Endothelial cell of umbilical vein (primary cell): Measurements from ENCODE around the gene SQSTM1. TPM values are rescaled to one million over a fixed set of nuclear protein-coding genes. Genes with fewer than 3 reads are reported as not detected.

Experiments
- BruUV-seq: library from RNA; stranded (reverse); fragments of 400-500 nt; replicated peaks from 2 replicates; lab custom pipeline; 2021; lab: Mats Ljungman, UMichigan
- CTCF ChIA-PET: fragments of 300-600, 350-600 bp; sonication (Branson Sonifier 250); formaldehyde crosslinking; loops from one replicate; lab custom pipeline; 2021; ENCODE audit warnings: antibody characterized with exemption, inconsistent platforms; lab: Charles Lee
- POLR2A ChIA-PET: fragments of 300-600, 350-600 bp; sonication (Branson Sonifier 250); formaldehyde crosslinking; loops from one replicate; lab custom pipeline; 2021; ENCODE audit warnings: antibody characterized with exemption, inconsistent platforms; lab: Charles Lee
- DNase-seq: peaks from one replicate; pipeline ENCODE4 v3.0.0-alpha.2; 2011; ENCODE audit warnings: low read depth, low spot score
- FAIRE-seq: peaks from 2 replicates; lab custom pipeline; 2011; peaks lifted over from hg19 to GRCh38; lab: Jason Lieb, UNC
- H2AFZ ChIP-seq: 2 replicates; pipeline ENCODE4 v1.6.0; 2012; ENCODE audit warnings: low read depth, low read length, control low read depth, inconsistent platforms
- H3K27ac ChIP-seq: 2 replicates; pipeline ENCODE4 v1.5.1; 2011; ENCODE audit warnings: low read depth, mild to moderate bottlenecking, control low read depth, low read length, moderate library complexity; ENCODE audit not compliant: insufficient read depth
- H3K27me3 ChIP-seq, 2 experiments: 2 replicates each; pipeline versions ENCODE4 v1.6.0 to v1.6.1; 2011; ENCODE audit warnings: low read length in 2 of 2, mixed read lengths in 1 of 2; ENCODE audit not compliant: control insufficient read depth in 2 of 2, insufficient read depth in 2 of 2
- H3K36me3 ChIP-seq, 2 experiments: 2 replicates in 1 of 2; 3 replicates in 1 of 2; pipeline ENCODE4 v1.5.1; 2011; ENCODE audit warnings: low read length in 2 of 2, mild to moderate bottlenecking in 1 of 2, moderate library complexity in 1 of 2; ENCODE audit not compliant: control insufficient read depth in 2 of 2, insufficient read depth in 2 of 2; ENCODE audit errors: extremely low read depth in 1 of 2
- H3K4me1 ChIP-seq: 3 replicates; pipeline ENCODE4 v1.5.1; 2011; ENCODE audit warnings: mild to moderate bottlenecking, low read length; ENCODE audit not compliant: control insufficient read depth, insufficient read depth; ENCODE audit errors: extremely low read depth
- H3K4me2 ChIP-seq: 2 replicates; pipeline ENCODE4 v1.6.1; 2011; ENCODE audit warnings: low read length, control low read depth, mixed read lengths; ENCODE audit not compliant: insufficient read depth
- H3K4me3 ChIP-seq, 3 experiments: fragments of 200-600 bp in 1 of 3; sonication (generic), shearing (Covaris generic) in 1 of 3; replicated peaks in 1 of 3; 2 replicates each; pipeline ENCODE4 v1.5.1; 2011 to 2016; ENCODE audit warnings: control low read depth in 3 of 3, low read length in 3 of 3, mild to moderate bottlenecking in 2 of 3, inconsistent platforms in 1 of 3, low read depth in 1 of 3, moderate library complexity in 1 of 3; ENCODE audit not compliant: insufficient read depth in 1 of 3
- H3K79me2 ChIP-seq: 2 replicates; pipeline ENCODE4 v1.6.0; 2012; ENCODE audit warnings: low read length, inconsistent platforms; ENCODE audit not compliant: control insufficient read depth, insufficient read depth
- H3K9ac ChIP-seq: replicated peaks from 2 replicates; pipeline ENCODE3; 2011; ENCODE audit warnings: low read length, control low read depth; ENCODE audit not compliant: insufficient read depth; ENCODE audit errors: extremely low read depth
- H3K9me1 ChIP-seq: replicated peaks from 3 replicates; pipeline ENCODE4 v1.6.0; 2011; ENCODE audit warnings: mild to moderate bottlenecking, low read length; ENCODE audit not compliant: control insufficient read depth, insufficient read depth; ENCODE audit errors: extremely low read depth
- H3K9me3 ChIP-seq: replicated peaks from 2 replicates; pipeline ENCODE4 v1.5.1; 2012; ENCODE audit warnings: low read length, inconsistent platforms; ENCODE audit not compliant: control insufficient read depth, insufficient read depth
- H4K20me1 ChIP-seq: replicated peaks from 2 replicates; pipeline ENCODE3; 2011; ENCODE audit warnings: mild to moderate bottlenecking, low read length; ENCODE audit not compliant: control insufficient read depth, insufficient read depth; ENCODE audit errors: extremely low read depth
- EZH2 ChIP-seq: IDR thresholded peaks from 2 replicates; pipeline ENCODE4 v1.6.1; 2012; ENCODE audit warnings: borderline replicate concordance, low read depth, mild to moderate bottlenecking, moderate library complexity, low read length, inconsistent platforms; ENCODE audit not compliant: severe bottlenecking
- FOS ChIP-seq: IDR thresholded peaks from 2 replicates; pipeline ENCODE4 v1.6.1; 2011; ENCODE audit warnings: mild to moderate bottlenecking, low read length, moderate library complexity, borderline replicate concordance; ENCODE audit not compliant: insufficient read depth
- GATA2 ChIP-seq: IDR thresholded peaks from 2 replicates; pipeline ENCODE4 v1.7.0; 2011; ENCODE audit warnings: low read depth, mild to moderate bottlenecking, moderate library complexity, mixed read lengths, low read length; ENCODE audit not compliant: insufficient read length, insufficient read depth
- JUN ChIP-seq: IDR thresholded peaks from 2 replicates; pipeline ENCODE4 v1.6.1; 2011; ENCODE audit warnings: borderline replicate concordance, low read depth; ENCODE audit not compliant: insufficient read length, insufficient read depth
- MYC ChIP-seq: IDR thresholded peaks from one replicate; pipeline ENCODE4 v1.6.1; 2011; ENCODE audit warnings: mild to moderate bottlenecking, low read depth, low read length
- POLR2A ChIP-seq: IDR thresholded peaks from 2 replicates; pipeline ENCODE4 v1.6.1; 2012; ENCODE audit warnings: low read depth, mild to moderate bottlenecking, control low read depth, low read length
- POLR2AphosphoS5 ChIP-seq: IDR thresholded peaks from 2 replicates; pipeline ENCODE4 v1.6.1; 2012; ENCODE audit warnings: low read depth, mild to moderate bottlenecking, control low read depth, low read length, moderate library complexity; ENCODE audit not compliant: insufficient read depth
- dilution Hi-C: fragments of 300-500 bp; cut with MboI; formaldehyde crosslinking; loops from one replicate; pipeline ENCODE4 v1.15.0; 2019; ENCODE audit warnings: low sequenced_read_pairs; ENCODE audit not compliant: extremely low pct_ligation_motif_present
- intact Hi-C: fragments of 100-400 bp; cut with micrococcal nuclease; formaldehyde crosslinking; loops from one replicate; pipeline ENCODE4 v1.10.0; 2022
- polyA plus RNA-seq, 4 experiments: library from polyadenylated mRNA; depleted of rRNA in 3 of 4; stranded (reverse) in 3 of 4; unstranded in 1 of 4; fragments of >200 nt; gene quantifications; 2 replicates each; pipeline versions ENCODE4 v1.2.1 to v1.2.3, GENCODE V29; 2011 to 2012; ENCODE audit warnings: missing spikeins in 1 of 4
- total RNA-seq: library from RNA; stranded (reverse); gene quantifications from 2 replicates; pipeline ENCODE4 v1.2.3, GENCODE V29; 2021
- TF ChIP-seq, protein P1 (sequence below), 2 donors: IDR thresholded peaks; 1 replicate in 1 of 2; 2 replicates in 1 of 2; pipeline ENCODE4 v1.5.1; 2011; ENCODE audit warnings: low read length in 2 of 2, mild to moderate bottlenecking in 2 of 2, moderate library complexity in 2 of 2, control low read depth in 1 of 2, inconsistent platforms in 1 of 2, low read depth in 1 of 2; ENCODE audit not compliant: insufficient read depth in 1 of 2; ENCODE audit errors: extremely low read depth in 1 of 2
- TF ChIP-seq, protein P2 (sequence below): IDR thresholded peaks from 2 replicates; pipeline ENCODE4 v1.6.1; 2011; ENCODE audit not compliant: insufficient read depth, insufficient read length

Gene SQSTM1
- total and polyA plus RNA-seq, 2 donors (not counting 3 experiments of a cell fraction or from before 2014, with no cell fraction given), result 302 to 346 TPM

- FAIRE-seq (no peak), DNase-seq (no peak)
- BruUV-seq, result no TSS peak
- Histone ChIP-seq H3K9ac (no peak overlapping the region), H3K9me1 (no peaks in the 10 kb centered on the region), H3K27ac (no peak overlapping the region), H3K9me3 (no peaks in the 10 kb centered on the region), H3K4me3 (no peak overlapping the region), H3K27me3 (no peaks in the 10 kb centered on the region), H2AFZ (no peak overlapping the region), H3K36me3 (peaks cover 10 to 37% of the 10 kb centered on the region in 2 experiments), H4K20me1 (no peaks in the 10 kb centered on the region), H3K4me2 (no peak overlapping the region), H3K4me1 (peaks cover 10% of the 10 kb centered on the region), H3K79me2 (no peaks in the 10 kb centered on the region)
- ChIA-PET POLR2A (no interaction called here), CTCF (interaction anchor here (1.0 to 8.8 kb wide), 4 partner anchors 20 to 64 kb away, joined by 3 to 103 read pairs (median 8); partner anchors contain the start of gene MAML1)
- intact Hi-C loops (loop anchor here (1.0 to 10.0 kb wide), 4 partner anchors 8 to 132 kb away; partner anchors contain the start of gene MAML1), dilution Hi-C loops (no loop called here)
- TF ChIP-seq FOS (no peak), POLR2AphosphoS5 (no peak), MYC (no peak), POLR2A (no peak), GATA2 (no peak), JUN (no peak), EZH2 (no peak)
- TF ChIP-seq, protein P1, sequence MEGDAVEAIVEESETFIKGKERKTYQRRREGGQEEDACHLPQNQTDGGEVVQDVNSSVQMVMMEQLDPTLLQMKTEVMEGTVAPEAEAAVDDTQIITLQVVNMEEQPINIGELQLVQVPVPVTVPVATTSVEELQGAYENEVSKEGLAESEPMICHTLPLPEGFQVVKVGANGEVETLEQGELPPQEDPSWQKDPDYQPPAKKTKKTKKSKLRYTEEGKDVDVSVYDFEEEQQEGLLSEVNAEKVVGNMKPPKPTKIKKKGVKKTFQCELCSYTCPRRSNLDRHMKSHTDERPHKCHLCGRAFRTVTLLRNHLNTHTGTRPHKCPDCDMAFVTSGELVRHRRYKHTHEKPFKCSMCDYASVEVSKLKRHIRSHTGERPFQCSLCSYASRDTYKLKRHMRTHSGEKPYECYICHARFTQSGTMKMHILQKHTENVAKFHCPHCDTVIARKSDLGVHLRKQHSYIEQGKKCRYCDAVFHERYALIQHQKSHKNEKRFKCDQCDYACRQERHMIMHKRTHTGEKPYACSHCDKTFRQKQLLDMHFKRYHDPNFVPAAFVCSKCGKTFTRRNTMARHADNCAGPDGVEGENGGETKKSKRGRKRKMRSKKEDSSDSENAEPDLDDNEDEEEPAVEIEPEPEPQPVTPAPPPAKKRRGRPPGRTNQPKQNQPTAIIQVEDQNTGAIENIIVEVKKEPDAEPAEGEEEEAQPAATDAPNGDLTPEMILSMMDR (IDR thresholded peaks at IDR 0.05; ENCODE audit: extremely low read depth in 1 of 2, insufficient read depth in 1 of 2, low read depth in 1 of 2, low read length in 2 of 2), result no peak
- TF ChIP-seq, protein P2, sequence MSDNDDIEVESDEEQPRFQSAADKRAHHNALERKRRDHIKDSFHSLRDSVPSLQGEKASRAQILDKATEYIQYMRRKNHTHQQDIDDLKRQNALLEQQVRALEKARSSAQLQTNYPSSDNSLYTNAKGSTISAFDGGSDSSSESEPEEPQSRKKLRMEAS, result no peak
Observed at GRCh38 chr5:179796877-179797608, 23.7 kb upstream of the SQSTM1 start.
